GM19455 (cell line): Measurements from ENCODE around the gene STEAP3.
A peak's percentile ranks its signal among the peaks of the same experiment; 100 is the strongest.

ENCODE experiments used
- ATAC-seq: cut with Tn5 transposase; IDR thresholded peaks from one replicate; pipeline ENCODE4 v1.9.1; 2021; ENCODE audit not compliant: unreplicated experiment

Gene STEAP3

GRCh38 chr2:119225105-119225865, 1.7 kb downstream of the STEAP3 start:
- ATAC-seq, result no peak

GRCh38 chr2:119225926-119226325, 2.3 kb downstream of the STEAP3 start:
- ATAC-seq, result no peak

GRCh38 chr2:119227346-119227745, 3.7 kb downstream of the STEAP3 start:
- ATAC-seq, result no peak

GRCh38 chr2:119228136-119228535, 4.5 kb downstream of the STEAP3 start:
- no peak for ATAC-seq

- ATAC-seq, result no peak
These were observed 5.3 kb downstream of the STEAP3 start for GRCh38 chr2:119228964-119229363.

- ATAC-seq, result no peak
These were observed 6.1 kb downstream of the STEAP3 start for GRCh38 chr2:119229716-119230115.

GRCh38 chr2:119230219-119231185, 6.9 kb downstream of the STEAP3 start:
- ATAC-seq, result no peak

GRCh38 chr2:119231975-119232665, 8.5 kb downstream of the STEAP3 start:
- ATAC-seq, result peak; percentile 45

- ATAC-seq, result no peak
These were observed 9.0 kb downstream of the STEAP3 start for GRCh38 chr2:119232666-119232993.

- no peak for ATAC-seq
These were observed 9.8 kb downstream of the STEAP3 start for GRCh38 chr2:119233326-119234020.

GRCh38 chr2:119234021-119235019, 10.7 kb downstream of the STEAP3 start:
- no peak for ATAC-seq

- no peak for ATAC-seq
These were observed 13.2 kb downstream of the STEAP3 start for GRCh38 chr2:119236796-119237195.

- ATAC-seq, result no peak
These were observed 16.9 kb downstream of the STEAP3 start for GRCh38 chr2:119240311-119241204.

- ATAC-seq, result no peak
These were observed 17.5 kb downstream of the STEAP3 start for GRCh38 chr2:119241205-119241532.

- ATAC-seq, result no peak
These were observed 18.9 kb downstream of the STEAP3 start for GRCh38 chr2:119242276-119243119.

- ATAC-seq, result no peak
These were observed 20.0 kb downstream of the STEAP3 start for GRCh38 chr2:119243621-119244020.

- ATAC-seq, result no peak
These were observed 21.6 kb downstream of the STEAP3 start for GRCh38 chr2:119245076-119245840.
